ENCODE data around the gene EPS8L3. TPM values are rescaled to one million over a fixed set of nuclear protein-coding genes. Genes with fewer than 3 reads are reported as not detected.
A peak's percentile ranks its signal among the peaks of the same experiment; 100 is the strongest.

The EPS8L3 gene
- total and polyA plus RNA-seq, 7 donors = 1.1 to 212 (median 81.7) TPM; not detected in 2

DNA sequence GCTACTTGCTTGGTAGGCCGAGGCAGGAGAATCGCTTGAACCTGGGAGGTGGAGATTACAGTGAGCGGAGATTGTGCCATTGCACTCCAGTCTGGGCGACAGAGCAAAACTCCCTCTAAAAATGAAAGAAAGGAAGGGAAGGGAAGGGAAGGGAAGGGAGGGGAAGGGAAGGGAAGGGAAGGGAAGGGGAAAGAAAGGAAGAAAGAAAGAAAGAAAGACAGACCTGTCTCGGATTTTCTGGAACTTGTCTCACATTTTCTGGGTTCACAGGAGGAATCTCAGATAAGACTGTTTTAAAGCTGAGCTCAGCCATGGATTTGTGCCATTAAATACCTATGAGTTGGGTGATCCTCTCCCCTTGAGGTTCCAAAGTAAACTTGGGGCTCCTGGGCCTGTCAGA is 38.8 kb downstream of the EPS8L3 start:
- H3K27me3 ChIP-seq = no peaks in the 10 kb centered on the region
- WGBS, 2 donors = 73 to 84% methylated on average over 5 of the region's 5 CpGs
- intact Hi-C loops (cut with DNase I) = loop anchor here (5.0 kb wide), 1 partner anchor 58 kb away; the partner anchor contains the start of gene GSTM2
- no peak for DNase-seq
- no peaks in the 10 kb centered on the region for H3K36me3 ChIP-seq
- no peaks in the 10 kb centered on the region for H3K9me3 ChIP-seq
- no peak overlapping the region for H3K27ac ChIP-seq
- H3K4me1 ChIP-seq = peaks cover 0 to 15% (median 11%) of the 10 kb centered on the region in 4 donors
- no peak for TF ChIP-seq POLR2AphosphoS5 (IDR thresholded peaks at IDR 0.05)
- no peak for TF ChIP-seq CTCF (IDR thresholded peaks at IDR 0.05)
- no peak for TF ChIP-seq EP300 (IDR thresholded peaks at IDR 0.05)
- no peak for TF ChIP-seq POLR2A (IDR thresholded peaks at IDR 0.05)
- no peak overlapping the region for H3K4me3 ChIP-seq

- Histone ChIP-seq H3K36me3 (no peaks in the 10 kb centered on the region), H3K4me1 (peaks cover 0 to 25% (median 11%) of the 10 kb centered on the region in 4 donors), H3K27me3 (no peaks in the 10 kb centered on the region), H3K4me3 (no peak overlapping the region), H3K27ac (peak overlapping the region in 1 of 4 donors; percentile 15), H3K9me3 (no peaks in the 10 kb centered on the region)
- DNase-seq = no peak
- 75 to 83% methylated on average over 7 of the region's 7 CpGs for WGBS, 2 donors
- TF ChIP-seq POLR2AphosphoS5 (IDR thresholded peaks at IDR 0.05) (no peak), CTCF (IDR thresholded peaks at IDR 0.05) (no peak), POLR2A (IDR thresholded peaks at IDR 0.05) (no peak), EP300 (IDR thresholded peaks at IDR 0.05) (no peak)
- intact Hi-C loops (cut with DNase I) = no loop called here
Observed at GRCh38 chr1:109722908-109723691, 40.6 kb downstream of the EPS8L3 start.

DNA sequence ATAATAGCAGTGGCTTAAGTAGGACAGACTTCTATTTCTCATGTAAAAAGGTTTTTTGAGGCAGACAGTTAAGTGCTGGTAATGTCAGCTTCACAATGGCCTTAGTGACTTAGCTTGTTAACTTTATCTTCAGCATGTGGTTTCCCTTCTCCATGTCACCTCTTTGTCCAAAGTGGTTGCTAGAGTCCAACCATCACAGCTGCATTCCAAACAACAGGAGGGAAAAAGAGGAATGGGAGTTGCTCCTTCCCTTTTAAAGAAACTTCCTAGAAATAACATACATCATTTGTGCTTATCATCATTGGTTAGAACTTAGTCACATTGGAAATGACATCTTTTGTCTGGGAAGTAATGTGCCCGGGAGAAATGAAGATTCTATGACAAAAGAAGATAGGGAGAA is 41.8 kb downstream of the EPS8L3 start:
- no peak overlapping the region for H3K27ac ChIP-seq
- WGBS, 2 donors = 97 to 98% methylated on average over 1 of the region's 1 CpG
- no peak overlapping the region for H3K4me3 ChIP-seq
- H3K4me1 ChIP-seq = peaks cover 0 to 25% (median 11%) of the 10 kb centered on the region in 4 donors
- intact Hi-C loops (cut with DNase I) = no loop called here
- DNase-seq = no peak
- TF ChIP-seq POLR2A (IDR thresholded peaks at IDR 0.05) (no peak), CTCF (IDR thresholded peaks at IDR 0.05) (no peak), EP300 (IDR thresholded peaks at IDR 0.05) (no peak), POLR2AphosphoS5 (IDR thresholded peaks at IDR 0.05) (no peak)
- no peaks in the 10 kb centered on the region for H3K9me3 ChIP-seq
- H3K36me3 ChIP-seq = no peaks in the 10 kb centered on the region
- H3K27me3 ChIP-seq = no peaks in the 10 kb centered on the region

DNA sequence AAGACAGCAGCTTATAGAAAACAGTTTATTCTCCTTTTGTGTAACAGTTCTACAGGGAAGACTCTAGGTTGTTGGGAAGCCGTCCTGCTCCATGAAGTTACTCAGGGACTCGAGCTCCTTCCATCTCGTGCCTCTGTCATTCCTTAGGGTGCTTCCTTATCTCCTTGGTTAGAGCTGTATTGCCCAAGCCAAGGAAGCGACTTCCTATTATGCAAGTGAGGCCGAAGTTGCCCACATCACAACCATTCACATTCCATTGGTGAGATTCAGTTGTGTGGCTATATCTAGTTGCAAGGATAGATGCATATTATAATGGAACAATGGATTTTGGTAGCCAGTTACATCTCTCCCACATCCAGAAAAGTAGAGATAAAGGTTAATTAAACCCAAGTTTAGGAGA is 42.7 kb downstream of the EPS8L3 start:
- Histone ChIP-seq H3K4me3 (no peak overlapping the region), H3K27me3 (no peaks in the 10 kb centered on the region), H3K36me3 (no peaks in the 10 kb centered on the region), H3K27ac (no peak overlapping the region), H3K9me3 (no peaks in the 10 kb centered on the region), H3K4me1 (peaks cover 0 to 25% (median 11%) of the 10 kb centered on the region in 4 donors)
- DNase-seq = no peak
- 88% methylated on average over 5 of the region's 5 CpGs for WGBS, 2 donors
- intact Hi-C loops (cut with DNase I) = no loop called here
- no peak for TF ChIP-seq POLR2A (IDR thresholded peaks at IDR 0.05)
- TF ChIP-seq EP300 (IDR thresholded peaks at IDR 0.05) = no peak
- TF ChIP-seq CTCF (IDR thresholded peaks at IDR 0.05) = no peak
- no peak for TF ChIP-seq POLR2AphosphoS5 (IDR thresholded peaks at IDR 0.05)

Data from sigmoid colon (tissue), 7 donors.